ENCODE results near the gene KRT6C.

DNA sequence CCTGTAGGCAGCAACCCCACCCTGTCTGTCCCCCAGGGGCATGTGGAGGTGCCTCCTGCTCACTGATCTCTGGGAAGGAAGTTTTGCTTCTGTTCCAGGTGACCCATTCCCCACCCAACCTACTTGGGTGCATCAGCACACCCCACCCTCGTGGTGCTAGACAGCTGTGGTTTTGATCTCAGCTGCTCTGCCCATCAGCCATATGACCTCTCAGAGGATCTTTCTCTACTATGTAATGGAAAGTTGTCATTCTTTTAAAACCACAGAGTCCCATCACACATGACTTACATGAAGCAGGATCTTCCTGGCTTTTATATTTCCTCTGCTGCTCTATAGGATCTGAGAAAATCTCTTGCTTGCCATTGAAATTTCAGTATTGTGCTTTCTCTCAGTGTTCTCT, 53.9 kb downstream of the KRT6C start:
- TF ChIP-seq, protein P1, sequence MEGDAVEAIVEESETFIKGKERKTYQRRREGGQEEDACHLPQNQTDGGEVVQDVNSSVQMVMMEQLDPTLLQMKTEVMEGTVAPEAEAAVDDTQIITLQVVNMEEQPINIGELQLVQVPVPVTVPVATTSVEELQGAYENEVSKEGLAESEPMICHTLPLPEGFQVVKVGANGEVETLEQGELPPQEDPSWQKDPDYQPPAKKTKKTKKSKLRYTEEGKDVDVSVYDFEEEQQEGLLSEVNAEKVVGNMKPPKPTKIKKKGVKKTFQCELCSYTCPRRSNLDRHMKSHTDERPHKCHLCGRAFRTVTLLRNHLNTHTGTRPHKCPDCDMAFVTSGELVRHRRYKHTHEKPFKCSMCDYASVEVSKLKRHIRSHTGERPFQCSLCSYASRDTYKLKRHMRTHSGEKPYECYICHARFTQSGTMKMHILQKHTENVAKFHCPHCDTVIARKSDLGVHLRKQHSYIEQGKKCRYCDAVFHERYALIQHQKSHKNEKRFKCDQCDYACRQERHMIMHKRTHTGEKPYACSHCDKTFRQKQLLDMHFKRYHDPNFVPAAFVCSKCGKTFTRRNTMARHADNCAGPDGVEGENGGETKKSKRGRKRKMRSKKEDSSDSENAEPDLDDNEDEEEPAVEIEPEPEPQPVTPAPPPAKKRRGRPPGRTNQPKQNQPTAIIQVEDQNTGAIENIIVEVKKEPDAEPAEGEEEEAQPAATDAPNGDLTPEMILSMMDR (IDR thresholded peaks at IDR 0.05) = no peak
- TF ChIP-seq POLR2A (IDR thresholded peaks at IDR 0.05) (no peak), EP300 (IDR thresholded peaks at IDR 0.05; ENCODE audit: low read depth) (no peak)

All from transverse colon (tissue), 3 donors.